NCI-H1694 treated with DMSO at 0.1 percent for 48 hours (cell line): ENCODE measurements around the gene C2orf92.
A peak's percentile ranks its signal among the peaks of the same experiment; 100 is the strongest.

Experiments
- DNase-seq: peaks from one replicate; lab custom pipeline; 2025; lab: John Stamatoyannopoulos, UW

The C2orf92 gene

GRCh38 chr2:97730245-97730644 lies 60.7 kb downstream of the C2orf92 start:
- DNase-seq, result no peak

- no peak for DNase-seq
Measured at GRCh38 chr2:97731274-97732020, 61.9 kb downstream of the C2orf92 start.

GRCh38 chr2:97732436-97733340 lies 63.2 kb downstream of the C2orf92 start:
- no peak for DNase-seq

GRCh38 chr2:97733341-97734035 lies 64.0 kb downstream of the C2orf92 start:
- DNase-seq, result no peak

DNA sequence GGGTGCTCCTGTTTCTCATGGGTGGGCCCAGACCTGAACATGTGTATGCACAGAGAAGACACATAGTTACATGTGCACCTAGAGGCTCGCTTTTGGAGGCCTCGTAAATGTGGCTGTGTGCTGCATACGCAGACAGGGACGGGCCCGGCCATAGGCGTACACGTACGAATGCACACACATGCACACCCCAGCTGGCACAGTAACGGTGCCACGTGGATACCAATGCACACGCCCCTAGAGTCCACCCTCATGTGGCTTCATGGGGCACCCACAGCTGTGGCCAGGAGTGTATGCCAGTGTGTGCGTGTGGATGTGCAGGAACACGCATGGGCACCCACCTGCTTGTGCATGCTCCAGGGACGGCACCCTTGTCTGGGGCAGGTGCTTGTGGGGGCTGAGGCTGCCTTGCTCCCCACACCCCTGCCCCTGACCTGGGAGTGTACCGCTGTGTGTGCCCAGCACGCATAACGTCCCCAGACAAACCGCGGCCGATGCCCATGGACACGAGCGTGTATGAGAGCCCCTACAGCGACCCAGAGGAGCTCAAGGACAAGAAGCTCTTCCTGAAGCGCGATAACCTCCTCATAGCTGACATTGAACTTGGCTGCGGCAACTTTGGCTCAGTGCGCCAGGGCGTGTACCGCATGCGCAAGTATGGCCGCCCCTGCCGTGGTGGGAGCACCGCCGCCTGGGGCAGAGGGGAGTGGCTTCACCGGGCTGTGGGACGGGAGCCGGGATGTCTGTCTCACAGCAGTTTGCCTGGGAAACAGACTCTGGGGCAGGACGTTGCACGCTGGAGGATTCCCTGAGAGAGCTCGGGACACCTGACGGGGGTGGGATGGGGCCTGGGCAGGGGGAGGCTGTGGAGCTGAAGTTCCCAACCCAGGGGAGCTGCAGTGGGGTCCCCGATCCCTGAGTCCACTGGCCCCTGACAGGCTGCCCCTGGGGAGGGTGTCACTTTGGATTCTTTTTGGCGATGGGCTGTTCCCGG lies 64.8 kb downstream of the C2orf92 start:
- DNase-seq, result no peak

- no peak for DNase-seq
Measured at GRCh38 chr2:97735161-97735561, 65.6 kb downstream of the C2orf92 start.

DNA sequence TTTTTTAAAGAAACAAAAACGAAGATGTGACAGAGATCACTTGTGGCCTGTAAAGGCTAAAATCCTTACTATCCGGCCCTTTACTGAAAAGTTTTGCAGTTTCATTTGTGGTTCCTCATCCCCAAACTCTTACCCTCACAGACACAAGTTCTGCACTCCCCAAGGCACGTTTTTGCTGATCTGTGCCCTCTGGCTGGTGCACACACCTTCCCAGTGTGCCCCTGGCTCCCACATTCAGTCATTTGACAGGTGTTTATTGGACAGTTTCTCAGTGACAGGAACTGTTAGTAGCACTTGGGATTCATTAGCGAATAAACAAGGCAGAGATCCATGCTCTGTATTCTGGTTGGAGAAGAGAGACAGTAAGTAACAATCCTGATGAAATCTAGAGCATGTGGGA lies 66.7 kb downstream of the C2orf92 start:
- DNase-seq, result no peak

DNA sequence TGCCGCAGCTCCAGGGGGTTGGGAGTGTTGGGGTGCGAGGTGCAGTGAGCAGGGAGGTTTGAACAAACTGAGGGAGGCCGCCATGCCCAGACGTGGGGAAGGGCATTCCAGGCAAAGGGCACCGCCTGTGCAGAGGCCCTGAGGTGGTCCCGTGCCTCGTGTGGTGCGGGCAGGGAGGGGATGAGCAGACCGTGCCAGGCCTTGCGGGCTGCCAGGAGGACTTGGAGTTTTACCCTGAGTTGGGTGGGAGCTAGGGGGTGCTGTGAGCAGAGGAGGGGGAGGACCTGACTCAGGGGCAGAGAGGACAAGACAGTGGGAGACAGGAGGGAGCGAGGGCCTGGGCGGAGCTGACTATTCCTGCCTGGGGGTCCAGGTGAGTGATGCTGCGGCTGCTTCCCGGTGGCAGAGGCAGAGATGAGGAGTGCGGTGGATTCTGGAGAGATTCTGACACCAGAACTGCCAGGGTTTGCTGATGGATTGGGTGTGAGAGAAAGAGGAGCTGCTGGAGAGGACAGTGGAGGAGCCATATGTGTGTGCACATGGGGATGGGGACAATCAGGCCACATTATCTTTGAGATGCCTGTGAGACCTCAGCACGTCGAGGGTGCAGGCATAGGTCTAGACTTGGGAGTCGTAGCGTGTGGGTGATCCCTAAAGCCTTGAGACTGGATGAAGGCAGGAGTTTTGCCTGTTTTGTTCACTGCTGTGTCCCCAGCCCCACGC lies 67.3 kb downstream of the C2orf92 start:
- no peak for DNase-seq

GRCh38 chr2:97737421-97738178 lies 68.1 kb downstream of the C2orf92 start:
- no peak for DNase-seq

- DNase-seq, result no peak
Measured at GRCh38 chr2:97738179-97739019, 68.9 kb downstream of the C2orf92 start.

DNA sequence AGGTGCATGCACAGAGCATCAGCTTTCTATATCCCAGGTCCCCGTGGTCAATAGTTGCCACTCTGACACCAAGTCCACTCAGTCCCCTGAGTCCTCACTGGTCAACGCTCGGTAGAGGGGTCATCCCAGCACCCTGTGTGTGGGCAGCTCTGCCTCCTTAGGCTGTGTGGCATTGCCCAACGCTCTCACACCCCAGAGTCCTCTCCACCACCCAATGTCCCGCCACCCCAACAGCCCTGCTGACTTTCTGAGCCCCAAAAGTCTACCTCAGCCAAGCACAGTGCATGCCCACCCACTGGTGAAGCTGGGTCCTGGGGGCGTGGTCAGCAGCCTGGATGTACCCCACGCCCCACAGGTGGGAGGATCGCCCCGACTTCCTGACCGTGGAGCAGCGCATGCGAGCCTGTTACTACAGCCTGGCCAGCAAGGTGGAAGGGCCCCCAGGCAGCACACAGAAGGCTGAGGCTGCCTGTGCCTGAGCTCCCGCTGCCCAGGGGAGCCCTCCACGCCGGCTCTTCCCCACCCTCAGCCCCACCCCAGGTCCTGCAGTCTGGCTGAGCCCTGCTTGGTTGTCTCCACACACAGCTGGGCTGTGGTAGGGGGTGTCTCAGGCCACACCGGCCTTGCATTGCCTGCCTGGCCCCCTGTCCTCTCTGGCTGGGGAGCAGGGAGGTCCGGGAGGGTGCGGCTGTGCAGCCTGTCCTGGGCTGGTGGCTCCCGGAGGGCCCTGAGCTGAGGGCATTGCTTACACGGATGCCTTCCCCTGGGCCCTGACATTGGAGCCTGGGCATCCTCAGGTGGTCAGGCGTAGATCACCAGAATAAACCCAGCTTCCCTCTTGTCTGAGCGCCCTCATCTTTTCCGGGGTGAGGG lies 69.7 kb downstream of the C2orf92 start:
- DNase-seq, result no peak

GRCh38 chr2:97739893-97740245 lies 70.4 kb downstream of the C2orf92 start:
- DNase-seq, result no peak

DNA sequence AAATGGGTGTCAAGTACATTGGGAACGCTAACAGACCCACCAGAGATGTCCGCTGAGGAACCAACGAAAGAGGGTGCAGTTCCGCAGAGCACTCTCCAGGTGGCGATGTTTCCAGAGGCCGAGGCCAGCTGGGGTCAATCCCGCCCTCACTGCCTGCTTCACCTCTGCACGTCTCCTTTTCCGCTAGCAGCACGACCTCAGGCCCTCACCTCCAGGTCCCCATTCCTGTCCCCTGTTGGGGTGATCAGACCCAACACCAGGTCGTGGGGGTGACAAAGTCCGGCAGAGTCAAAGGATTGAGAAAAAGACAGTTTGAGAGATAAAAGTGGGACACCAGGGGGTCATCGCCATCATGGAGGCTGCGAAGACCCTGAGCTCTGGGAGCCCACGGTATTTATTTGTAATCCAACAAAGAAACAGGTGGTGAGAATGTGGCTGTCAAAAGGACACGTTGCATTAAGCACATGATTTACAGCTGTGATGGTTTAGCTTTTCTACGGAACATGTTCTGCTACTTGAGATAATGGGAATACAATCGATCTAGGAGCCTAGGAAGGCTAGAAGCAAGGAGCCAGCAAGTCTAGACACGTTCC lies 71.2 kb downstream of the C2orf92 start:
- peak; percentile 8 for DNase-seq

GRCh38 chr2:97741251-97741650 lies 71.7 kb downstream of the C2orf92 start:
- DNase-seq, result no peak

GRCh38 chr2:97741686-97742085 lies 72.2 kb downstream of the C2orf92 start:
- no peak for DNase-seq

DNA sequence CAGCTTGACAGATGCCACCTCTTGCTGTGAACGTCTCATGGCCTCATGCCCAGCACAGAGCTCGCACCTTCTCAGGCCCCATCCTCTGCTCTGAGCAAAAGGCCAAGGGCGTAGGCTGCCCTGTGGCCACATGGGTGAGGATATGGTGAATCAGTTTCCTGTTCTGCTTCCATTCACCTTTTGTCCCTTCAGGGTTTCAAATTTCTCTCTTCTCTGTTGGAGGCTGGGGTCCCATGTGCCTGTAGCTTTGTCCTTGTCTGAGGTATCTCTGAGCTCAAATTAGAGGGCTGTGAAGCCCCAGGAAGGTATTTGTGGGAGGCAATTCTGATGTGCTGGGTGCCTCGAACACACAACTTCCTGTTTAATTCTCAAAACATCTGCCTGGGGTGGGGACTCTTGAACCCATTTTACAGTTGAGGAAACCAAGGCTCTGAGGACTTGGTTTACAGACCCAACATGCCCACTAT lies 72.9 kb downstream of the C2orf92 start:
- no peak for DNase-seq

DNA sequence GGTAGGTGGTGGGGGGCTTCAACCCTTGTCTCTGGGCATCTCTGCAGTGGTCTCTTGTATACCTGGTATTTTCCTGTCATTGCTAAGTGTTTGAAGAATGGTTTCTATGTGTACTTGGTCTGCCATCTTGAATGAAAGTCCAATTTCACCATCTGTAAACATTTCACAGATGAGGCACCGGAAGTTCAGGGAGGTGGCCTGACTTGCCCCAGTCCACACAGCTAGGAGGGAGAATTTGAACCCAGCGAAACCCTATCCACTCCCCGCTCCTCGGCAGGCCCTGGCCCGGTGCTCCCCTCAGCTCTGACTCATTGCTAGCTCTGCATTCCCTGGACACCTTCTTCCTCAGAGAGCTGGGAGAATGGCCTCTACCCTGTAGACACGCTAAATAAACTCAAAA lies 74.4 kb downstream of the C2orf92 start:
- DNase-seq, result no peak
